HEK293 (cell line): Measurements from ENCODE around the gene PGPEP1.
A peak's percentile ranks its signal among the peaks of the same experiment; 100 is the strongest.

Experiments used
- GLI2 ChIP-seq: fragments of 450-650 bp; formaldehyde crosslinking; IDR thresholded peaks from 2 replicates; pipeline ENCODE4; 2017; ENCODE audit warnings: missing biosample characterization, missing genetic modification characterization, low read depth, borderline replicate concordance
- IKZF3 ChIP-seq: fragments of 450-650 bp; IDR thresholded peaks from 2 replicates; pipeline ENCODE4 v1.5.0; 2018; ENCODE audit warnings: missing biosample characterization, mild to moderate bottlenecking, missing genetic modification characterization, moderate library complexity
- KLF1 ChIP-seq: fragments of 450-650 bp; formaldehyde crosslinking; IDR thresholded peaks from 2 replicates; pipeline ENCODE4 v1.5.1; 2016; ENCODE audit warnings: missing biosample characterization, missing genetic modification characterization
- SP2 ChIP-seq: fragments of 450-650 bp; formaldehyde crosslinking; IDR thresholded peaks from 2 replicates; pipeline ENCODE4 v1.5.1; 2016; ENCODE audit warnings: missing biosample characterization, missing genetic modification characterization
- TCF7L2 ChIP-seq: IDR thresholded peaks from 2 replicates; pipeline ENCODE4 v1.6.1; 2011; ENCODE audit warnings: low read depth, mild to moderate bottlenecking, inconsistent platforms, low read length, moderate library complexity, borderline replicate concordance
- ZBTB17 ChIP-seq: fragments of 450-650 bp; formaldehyde crosslinking; IDR thresholded peaks from 2 replicates; pipeline ENCODE4 v1.5.1; 2016; ENCODE audit warnings: missing biosample characterization, missing genetic modification characterization
- ZBTB21 ChIP-seq: fragments of 450-650 bp; formaldehyde crosslinking; IDR thresholded peaks from 2 replicates; pipeline ENCODE4 v1.5.1; 2017; ENCODE audit warnings: missing biosample characterization, missing genetic modification characterization
- ZFP3 ChIP-seq: fragments of 450-650 bp; formaldehyde crosslinking; IDR thresholded peaks from 2 replicates; pipeline ENCODE4 v1.5.1; 2016; ENCODE audit warnings: low read depth, missing biosample characterization, missing genetic modification characterization
- ZNF10 ChIP-seq: fragments of 450-650 bp; formaldehyde crosslinking; IDR thresholded peaks from 2 replicates; pipeline ENCODE4 v1.5.1; 2017; ENCODE audit warnings: missing biosample characterization, missing genetic modification characterization
- ZNF121 ChIP-seq: fragments of 450-650 bp; formaldehyde crosslinking; IDR thresholded peaks from 2 replicates; pipeline ENCODE4 v1.5.1; 2016; ENCODE audit warnings: missing biosample characterization, missing genetic modification characterization
- ZNF169 ChIP-seq: fragments of 450-650 bp; formaldehyde crosslinking; IDR thresholded peaks from 2 replicates; pipeline ENCODE4 v1.5.1; 2016; ENCODE audit warnings: missing biosample characterization, missing genetic modification characterization
- ZNF280C ChIP-seq: fragments of 450-650 bp; formaldehyde crosslinking; IDR thresholded peaks from 2 replicates; pipeline ENCODE4 v1.5.1; 2016; ENCODE audit warnings: missing biosample characterization, missing genetic modification characterization
- ZNF302 ChIP-seq: fragments of 450-650 bp; formaldehyde crosslinking; IDR thresholded peaks from 2 replicates; pipeline ENCODE4 v1.5.1; 2016; ENCODE audit warnings: missing biosample characterization, missing genetic modification characterization, low read depth
- ZNF366 ChIP-seq: fragments of 450-650 bp; formaldehyde crosslinking; conservative IDR thresholded peaks from 2 replicates; pipeline ENCODE4 v1.5.1; 2016; ENCODE audit warnings: missing biosample characterization, missing genetic modification characterization
- ZNF394 ChIP-seq: fragments of 450-650 bp; formaldehyde crosslinking; IDR thresholded peaks from 2 replicates; pipeline ENCODE4 v1.5.1; 2016; ENCODE audit warnings: missing biosample characterization, missing genetic modification characterization, mild to moderate bottlenecking, moderate library complexity, borderline replicate concordance
- ZNF423 ChIP-seq: fragments of 450-650 bp; formaldehyde crosslinking; IDR thresholded peaks from 2 replicates; pipeline ENCODE4 v1.5.1; 2016; ENCODE audit warnings: missing biosample characterization, missing genetic modification characterization
- ZNF488 ChIP-seq: fragments of 450-650 bp; formaldehyde crosslinking; IDR thresholded peaks from 2 replicates; pipeline ENCODE4 v1.5.1; 2016; ENCODE audit warnings: missing biosample characterization, missing genetic modification characterization
- ZNF501 ChIP-seq: fragments of 450-650 bp; formaldehyde crosslinking; IDR thresholded peaks from 2 replicates; pipeline ENCODE4 v1.5.1; 2016; ENCODE audit warnings: missing biosample characterization, missing genetic modification characterization
- ZNF513 ChIP-seq: fragments of 450-650 bp; IDR thresholded peaks from 2 replicates; pipeline ENCODE4 v1.5.1; 2018; ENCODE audit warnings: missing biosample characterization, missing genetic modification characterization
- ZNF529 ChIP-seq: fragments of 450-650 bp; formaldehyde crosslinking; IDR thresholded peaks from 2 replicates; pipeline ENCODE4 v1.5.1; 2017; ENCODE audit warnings: missing genetic modification characterization, missing biosample characterization; ENCODE audit not compliant: insufficient replicate concordance
- ZNF549 ChIP-seq: fragments of 450-650 bp; IDR thresholded peaks from 2 replicates; pipeline ENCODE4 v1.5.1; 2018; ENCODE audit warnings: missing biosample characterization, missing genetic modification characterization, mild to moderate bottlenecking, inconsistent platforms, moderate library complexity
- ZNF560 ChIP-seq: fragments of 450-650 bp; formaldehyde crosslinking; IDR thresholded peaks from 2 replicates; pipeline ENCODE4 v1.5.1; 2017; ENCODE audit warnings: missing biosample characterization, missing genetic modification characterization, borderline replicate concordance
- ZNF596 ChIP-seq: fragments of 450-650 bp; IDR thresholded peaks from 2 replicates; pipeline ENCODE4 v1.5.0; 2018; ENCODE audit warnings: missing biosample characterization, mild to moderate bottlenecking, missing genetic modification characterization, moderate library complexity
- ZNF610 ChIP-seq: fragments of 450-650 bp; formaldehyde crosslinking; IDR thresholded peaks from 2 replicates; pipeline ENCODE4 v1.5.1; 2016; ENCODE audit warnings: missing biosample characterization, missing genetic modification characterization, borderline replicate concordance
- ZNF626 ChIP-seq: fragments of 450-650 bp; sonication (Bioruptor Pico); formaldehyde crosslinking; IDR thresholded peaks from 2 replicates; pipeline ENCODE4 v1.5.1; 2018; ENCODE audit warnings: missing biosample characterization, missing genetic modification characterization, inconsistent platforms
- ZNF629 ChIP-seq: fragments of 450-650 bp; formaldehyde crosslinking; IDR thresholded peaks from 2 replicates; pipeline ENCODE4 v1.5.1; 2017; ENCODE audit warnings: missing biosample characterization, missing genetic modification characterization
- ZNF639 ChIP-seq: fragments of 450-650 bp; formaldehyde crosslinking; IDR thresholded peaks from 2 replicates; pipeline ENCODE4 v1.5.1; 2016; ENCODE audit warnings: missing biosample characterization, missing genetic modification characterization
- ZNF677 ChIP-seq: fragments of 450-650 bp; IDR thresholded peaks from 2 replicates; pipeline ENCODE4 v1.5.0; 2018; ENCODE audit warnings: missing biosample characterization, mild to moderate bottlenecking, missing genetic modification characterization, moderate library complexity
- ZNF692 ChIP-seq: fragments of 450-650 bp; formaldehyde crosslinking; IDR thresholded peaks from 2 replicates; pipeline ENCODE4 v1.5.1; 2016; ENCODE audit warnings: missing biosample characterization, missing genetic modification characterization
- ZNF701 ChIP-seq: fragments of 450-650 bp; formaldehyde crosslinking; IDR thresholded peaks from 2 replicates; pipeline ENCODE4 v1.5.1; 2016; ENCODE audit warnings: missing biosample characterization, missing genetic modification characterization
- ZNF747 ChIP-seq: fragments of 450-650 bp; formaldehyde crosslinking; IDR thresholded peaks from 2 replicates; pipeline ENCODE4 v1.5.1; 2016; ENCODE audit warnings: missing biosample characterization, missing genetic modification characterization
- ZNF777 ChIP-seq: fragments of 450-650 bp; formaldehyde crosslinking; IDR thresholded peaks from 2 replicates; pipeline ENCODE4 v1.5.1; 2017; ENCODE audit warnings: missing biosample characterization, missing genetic modification characterization, borderline replicate concordance
- ZNF830 ChIP-seq: fragments of 450-650 bp; IDR thresholded peaks from 2 replicates; pipeline ENCODE4 v1.5.0; 2018; ENCODE audit warnings: missing biosample characterization, missing genetic modification characterization, low read depth, mild to moderate bottlenecking, moderate library complexity
- ZSCAN23 ChIP-seq: fragments of 450-650 bp; formaldehyde crosslinking; IDR thresholded peaks from 2 replicates; pipeline ENCODE4 v1.5.1; 2016; ENCODE audit warnings: missing biosample characterization, missing genetic modification characterization

Gene PGPEP1

GRCh38 chr19:18364826-18365528, 24.6 kb downstream of the PGPEP1 start (continued):
- no peak for TF ChIP-seq ZNF560 (tag by site-specific recombination)
- TF ChIP-seq GLI2 (tag by site-specific recombination) = no peak; the same call in 1 of the 2 replicates
- TF ChIP-seq ZNF423 (tag by site-specific recombination) = no peak
- no peak for TF ChIP-seq KLF1 (tag by site-specific recombination)
- TF ChIP-seq ZNF169 = no peak
- TF ChIP-seq ZNF629 (tag by site-specific recombination) = peak; percentile 99
- TF ChIP-seq ZNF513 = no peak
- TF ChIP-seq ZNF366 (tag by site-specific recombination) = peak; percentile 96
- peak; percentile 93 for TF ChIP-seq ZBTB17
- TF ChIP-seq ZFP3 (tag by site-specific recombination) = peak; percentile 42; the same call in 1 of the 2 replicates
- TF ChIP-seq ZNF639 (tag by site-specific recombination) = peak; percentile 96
- peak; percentile 93 for TF ChIP-seq ZNF692
- peak; percentile 70; the same call in 1 of the 2 replicates for TF ChIP-seq ZNF10 (tag by site-specific recombination)
- peak; percentile 97 for TF ChIP-seq ZNF677 (tag by site-specific recombination)
- no peak for TF ChIP-seq ZNF701 (tag by site-specific recombination)
- no peak for TF ChIP-seq ZNF830
- TF ChIP-seq ZNF596 = peak; percentile 24; the same call in 1 of the 2 replicates
- TF ChIP-seq ZNF488 (tag by site-specific recombination) = peak; percentile 44; the same call in 1 of the 2 replicates
- peak; percentile 97 for TF ChIP-seq ZNF121
- peak; percentile 51 for TF ChIP-seq TCF7L2
- peak; percentile 50; the same call in 1 of the 2 replicates for TF ChIP-seq ZNF394
- TF ChIP-seq ZNF747 = no peak
- peak; percentile 40; the same call in 1 of the 2 replicates for TF ChIP-seq SP2 (tag by site-specific recombination)
- TF ChIP-seq ZNF529 (tag by site-specific recombination) = no peak
- TF ChIP-seq ZNF549 = no peak
- no peak for TF ChIP-seq ZNF501
- no peak for TF ChIP-seq ZNF777 (tag by site-specific recombination)
- TF ChIP-seq ZNF626 (tag by site-specific recombination) = no peak
- TF ChIP-seq ZNF280C = no peak
- TF ChIP-seq ZNF610 = 0 out of 2 replicates have a peak, but pooled peaks have one; percentile 77
- TF ChIP-seq ZBTB21 (tag by site-specific recombination) = peak; percentile 99
- peak; percentile 49; the same call in 1 of the 2 replicates for TF ChIP-seq ZNF302 (tag by site-specific recombination)
- peak; percentile 100 for TF ChIP-seq IKZF3 (tag by site-specific recombination)
- peak; percentile 60; the same call in 1 of the 2 replicates for TF ChIP-seq ZSCAN23 (tag by site-specific recombination)
